MM.1S (cell line): ENCODE data around the gene TAF6.

Experiments
- DNase-seq: peaks from one replicate; pipeline ENCODE4 v3.0.0-alpha.2; 2015
- H2AFZ ChIP-seq: fragments of 300-600 bp; sonication (generic); 2 replicates; pipeline ENCODE4 v1.6.0; 2016; ENCODE audit warnings: antibody characterized with exemption, low read length
- H3F3A ChIP-seq: fragments of 300-600 bp; sonication (generic); 2 replicates; pipeline ENCODE4 v1.6.1; 2016; ENCODE audit warnings: mild to moderate bottlenecking, antibody characterized with exemption, low read length, moderate library complexity, mixed read lengths; ENCODE audit not compliant: insufficient read depth
- H3K27ac ChIP-seq: fragments of 300-600 bp; sonication (generic); 2 replicates; pipeline ENCODE4 v1.5.1; 2016; ENCODE audit warnings: mild to moderate bottlenecking, low read length
- H3K27me3 ChIP-seq: fragments of 300-600 bp; sonication (generic); replicated peaks from 2 replicates; pipeline ENCODE4 v1.6.0; 2016; ENCODE audit warnings: low read length; ENCODE audit not compliant: insufficient read depth
- H3K36me3 ChIP-seq: fragments of 300-600 bp; sonication (generic); replicated peaks from 2 replicates; pipeline ENCODE4 v1.6.1; 2016; ENCODE audit warnings: mild to moderate bottlenecking, low read length, mixed read lengths; ENCODE audit not compliant: insufficient read depth
- H3K4me1 ChIP-seq: fragments of 300-600 bp; sonication (generic); 2 replicates; pipeline ENCODE4 v1.6.1; 2016; ENCODE audit warnings: low read length, mixed read lengths
- H3K4me2 ChIP-seq: fragments of 300-600 bp; sonication (generic); 2 replicates; pipeline ENCODE4 v1.6.0; 2016; ENCODE audit warnings: low read depth, low read length
- H3K4me3 ChIP-seq: fragments of 300-600 bp; sonication (generic); 2 replicates; pipeline ENCODE4 v1.5.1; 2016; ENCODE audit warnings: low read length, mixed read lengths
- H3K79me2 ChIP-seq: fragments of 300-600 bp; sonication (generic); 2 replicates; pipeline ENCODE4 v1.6.1; 2016; ENCODE audit warnings: mixed run types, low read length, mixed read lengths
- H3K9ac ChIP-seq: fragments of 300-600 bp; sonication (generic); 2 replicates; pipeline ENCODE4 v1.6.1; 2016; ENCODE audit warnings: low read length, mixed read lengths
- H3K9me2 ChIP-seq: fragments of 300-600 bp; sonication (generic); replicated peaks from 2 replicates; pipeline ENCODE4 v1.6.1; 2016; ENCODE audit warnings: mild to moderate bottlenecking, low read length, mixed read lengths; ENCODE audit not compliant: insufficient read depth
- H3K9me3 ChIP-seq: fragments of 300-600 bp; sonication (generic); replicated peaks from 2 replicates; pipeline ENCODE4 v1.6.1; 2016; ENCODE audit warnings: mild to moderate bottlenecking, low read length, mixed read lengths; ENCODE audit not compliant: insufficient read depth
- H4K20me1 ChIP-seq: fragments of 300-600 bp; sonication (generic); 2 replicates; pipeline ENCODE4 v1.6.1; 2016; ENCODE audit warnings: mild to moderate bottlenecking, low read length, moderate library complexity, mixed read lengths; ENCODE audit not compliant: insufficient read depth
- EZH2 ChIP-seq: fragments of 300-600 bp; sonication (generic); optimal IDR thresholded peaks from 2 replicates; pipeline ENCODE3; 2017; ENCODE audit warnings: low read depth, mild to moderate bottlenecking, antibody characterized with exemption, low read length, mixed read lengths
- EZH2phosphoT487 ChIP-seq: fragments of 300-600 bp; sonication (generic); IDR thresholded peaks from 2 replicates; pipeline ENCODE4 v1.6.1; 2018; ENCODE audit warnings: antibody characterized with exemption, low read length
- TF ChIP-seq, protein P1 (sequence below): fragments of 300-600 bp; sonication (generic); IDR thresholded peaks from 2 replicates; pipeline ENCODE4 v1.5.1; 2016; ENCODE audit warnings: antibody characterized with exemption, low read length, mixed read lengths

TAF6 gene

DNA sequence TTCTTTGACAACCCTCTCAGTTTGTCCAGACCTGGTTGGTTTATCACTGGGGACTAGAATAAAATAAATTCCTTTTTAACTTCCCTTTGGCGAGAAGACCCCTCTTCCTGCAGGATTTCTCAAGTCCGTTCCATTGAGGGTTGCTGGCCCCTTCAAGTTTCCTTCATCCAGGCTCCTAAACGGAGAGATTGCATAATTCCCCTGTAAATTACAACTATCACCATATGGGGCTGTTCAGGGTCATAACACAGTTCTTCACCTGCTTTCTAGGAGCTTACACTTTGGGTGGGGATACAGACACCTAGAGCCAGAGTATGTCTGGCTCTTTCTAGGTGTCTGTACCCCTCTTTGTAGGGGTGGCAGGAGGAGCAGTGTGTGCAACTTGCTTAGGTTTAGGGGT, 33.6 kb downstream of the TAF6 start:
- H3K9me2 ChIP-seq = no peaks in the 10 kb centered on the region
- H3K27me3 ChIP-seq = no peaks in the 10 kb centered on the region
- H3K79me2 ChIP-seq = peaks cover 30% of the 10 kb centered on the region
- no peak overlapping the region for H3K27ac ChIP-seq
- DNase-seq = no peak
- H3K36me3 ChIP-seq = no peaks in the 10 kb centered on the region
- H2AFZ ChIP-seq = no peak overlapping the region
- H3K9me3 ChIP-seq = no peaks in the 10 kb centered on the region
- no peak overlapping the region for H3K4me3 ChIP-seq
- no peak overlapping the region for H3K9ac ChIP-seq
- no peak for TF ChIP-seq EZH2
- TF ChIP-seq, protein P1, sequence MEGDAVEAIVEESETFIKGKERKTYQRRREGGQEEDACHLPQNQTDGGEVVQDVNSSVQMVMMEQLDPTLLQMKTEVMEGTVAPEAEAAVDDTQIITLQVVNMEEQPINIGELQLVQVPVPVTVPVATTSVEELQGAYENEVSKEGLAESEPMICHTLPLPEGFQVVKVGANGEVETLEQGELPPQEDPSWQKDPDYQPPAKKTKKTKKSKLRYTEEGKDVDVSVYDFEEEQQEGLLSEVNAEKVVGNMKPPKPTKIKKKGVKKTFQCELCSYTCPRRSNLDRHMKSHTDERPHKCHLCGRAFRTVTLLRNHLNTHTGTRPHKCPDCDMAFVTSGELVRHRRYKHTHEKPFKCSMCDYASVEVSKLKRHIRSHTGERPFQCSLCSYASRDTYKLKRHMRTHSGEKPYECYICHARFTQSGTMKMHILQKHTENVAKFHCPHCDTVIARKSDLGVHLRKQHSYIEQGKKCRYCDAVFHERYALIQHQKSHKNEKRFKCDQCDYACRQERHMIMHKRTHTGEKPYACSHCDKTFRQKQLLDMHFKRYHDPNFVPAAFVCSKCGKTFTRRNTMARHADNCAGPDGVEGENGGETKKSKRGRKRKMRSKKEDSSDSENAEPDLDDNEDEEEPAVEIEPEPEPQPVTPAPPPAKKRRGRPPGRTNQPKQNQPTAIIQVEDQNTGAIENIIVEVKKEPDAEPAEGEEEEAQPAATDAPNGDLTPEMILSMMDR = no peak
- TF ChIP-seq EZH2phosphoT487 = no peak
- H3F3A ChIP-seq = peaks cover 18% of the 10 kb centered on the region
- peaks cover 14% of the 10 kb centered on the region for H3K4me1 ChIP-seq
- no peak overlapping the region for H3K4me2 ChIP-seq
- H4K20me1 ChIP-seq = no peaks in the 10 kb centered on the region

DNA sequence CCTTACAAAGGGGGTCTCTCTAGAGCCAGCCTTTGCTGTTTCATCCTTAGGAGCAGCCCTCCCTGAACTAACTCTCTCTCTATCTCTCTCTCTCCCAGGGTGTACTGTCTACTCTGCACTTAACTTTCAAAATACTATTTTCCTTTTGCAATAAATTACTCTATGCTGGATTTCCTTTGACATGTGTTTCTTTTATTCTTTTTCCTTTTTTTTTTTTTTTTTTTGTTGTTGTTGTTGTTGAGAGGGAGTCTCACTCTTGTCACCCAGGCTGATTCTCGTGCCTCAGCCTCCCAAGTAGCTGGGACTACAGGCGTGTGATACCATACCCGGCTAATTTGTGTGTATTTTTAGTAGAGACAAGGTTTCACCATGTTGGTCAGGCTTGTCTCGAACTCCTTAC, 36.2 kb downstream of the TAF6 start:
- H3K9me2 ChIP-seq = no peaks in the 10 kb centered on the region
- no peaks in the 10 kb centered on the region for H3K9me3 ChIP-seq
- DNase-seq = no peak
- H2AFZ ChIP-seq = peak overlapping the region; percentile 27; the same call in 1 of the 2 replicates
- H3K4me3 ChIP-seq = no peak overlapping the region
- H4K20me1 ChIP-seq = no peaks in the 10 kb centered on the region
- H3F3A ChIP-seq = peaks cover 14% of the 10 kb centered on the region
- H3K79me2 ChIP-seq = peaks cover 34% of the 10 kb centered on the region
- H3K4me2 ChIP-seq = peak overlapping the region; percentile 57; the same call in 1 of the 2 replicates
- 0 out of 2 replicates have a peak overlapping the region, but pooled peaks have one; percentile 19 for H3K9ac ChIP-seq
- peaks cover 11% of the 10 kb centered on the region for H3K4me1 ChIP-seq
- 0 out of 2 replicates have a peak, but pooled peaks cover 5% of the 10 kb centered on the region for H3K36me3 ChIP-seq
- no peaks in the 10 kb centered on the region for H3K27me3 ChIP-seq
- peak overlapping the region; percentile 93; the same call in 1 of the 2 replicates for H3K27ac ChIP-seq
- TF ChIP-seq EZH2phosphoT487 (no peak), EZH2 (no peak)
- TF ChIP-seq, protein P1 = no peak

DNA sequence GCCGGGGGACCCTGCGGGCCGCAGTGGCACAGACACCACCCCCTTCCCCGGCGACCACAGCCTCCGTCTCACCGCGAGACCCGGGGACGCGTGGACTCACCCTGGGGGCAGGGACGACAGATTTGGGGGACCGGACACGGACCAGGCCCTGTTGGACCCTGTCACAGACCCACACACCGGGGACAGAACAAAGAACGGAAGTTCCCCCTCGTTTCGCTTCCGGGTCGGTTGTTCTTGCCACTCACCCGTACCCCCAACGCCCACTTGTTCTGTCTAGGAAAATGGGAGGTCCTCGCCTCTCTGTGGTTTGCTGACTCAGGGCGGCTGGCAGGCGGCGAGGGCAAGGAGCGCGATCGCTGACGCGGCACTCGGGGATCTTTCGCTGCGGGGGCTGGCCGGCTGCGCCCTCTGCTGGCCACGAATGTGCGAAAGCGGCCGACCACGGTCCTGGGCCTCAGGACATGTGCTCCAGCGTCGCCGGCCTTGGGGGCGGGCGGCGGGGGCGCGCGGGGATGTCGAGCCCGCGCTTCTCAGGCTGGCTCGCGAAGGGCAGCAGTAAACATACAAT, 37.5 kb downstream of the TAF6 start, which contains the start of gene ZNF3:
Gene ZNF3 (minus strand): TSS at position 189 of the 568 bp plus-strand sequence. CDS start 4,366 bp downstream, outside the sequence.
- Histone ChIP-seq H4K20me1 (no peaks in the 10 kb centered on the region), H2AFZ (peak within 1 kb of the TSS; percentile 46), H3K36me3 (peaks cover 10% of the 10 kb centered on the region; the same call in 1 of the 2 replicates), H3K79me2 (peaks cover 45% of the 10 kb centered on the region), H3K27me3 (no peaks in the 10 kb centered on the region), H3F3A (peaks cover 14% of the 10 kb centered on the region), H3K27ac (peak within 1 kb of the TSS; percentile 93), H3K4me1 (peaks cover 11% of the 10 kb centered on the region), H3K4me3 (peak within 1 kb of the TSS; percentile 94), H3K9ac (peak within 1 kb of the TSS; percentile 92), H3K9me3 (no peaks in the 10 kb centered on the region), H3K9me2 (no peaks in the 10 kb centered on the region), H3K4me2 (peak within 1 kb of the TSS; percentile 98)
- TF ChIP-seq, protein P1 = peak; percentile 93
- no peak for TF ChIP-seq EZH2phosphoT487
- peak; percentile 99 for DNase-seq
